Measurements from ENCODE around the gene FYN. TPM values are rescaled to one million over a fixed set of nuclear protein-coding genes. Genes with fewer than 3 reads are reported as not detected.

FYN gene
- total RNA-seq, 1 experiment from 2014 or later: 7.2 TPM

GRCh38 chr6:111795558-111795957 lies 77.7 kb downstream of the FYN start:
- intact Hi-C loops (cut with micrococcal nuclease; ENCODE audit: unreplicated experiment): no loop called here
- no peak for DNase-seq
- ChIA-PET CTCF (no interaction called here), POLR2A (no interaction called here)
- H3K4me3 Mint-ChIP-seq (ENCODE audit: unreplicated experiment): no peak overlapping the region
- BruUV-seq (replicated peaks): no TSS peak
- H3K4me1 Mint-ChIP-seq (ENCODE audit: low read depth, unreplicated experiment): no peaks in the 10 kb centered on the region
- H3K36me3 Mint-ChIP-seq (ENCODE audit: insufficient read depth, unreplicated experiment): no peaks in the 10 kb centered on the region
- peaks cover 4% of the 10 kb centered on the region for H3K27me3 Mint-ChIP-seq (ENCODE audit: insufficient read depth, unreplicated experiment)
- Histone ChIP-seq H3K27me3 (replicated peaks; ENCODE audit: control insufficient read depth, insufficient read depth, low read length) (no peaks in the 10 kb centered on the region), H3K9me3 (no peaks in the 10 kb centered on the region), H3K4me3 (ENCODE audit: low read depth, low read length) (no peak overlapping the region), H3K4me1 (no peaks in the 10 kb centered on the region), H3K36me3 (ENCODE audit: control insufficient read depth, insufficient read depth, low read length) (no peaks in the 10 kb centered on the region)
- no peak overlapping the region for H3K27ac Mint-ChIP-seq (ENCODE audit: unreplicated experiment)
- H3K9me3 Mint-ChIP-seq (ENCODE audit: unreplicated experiment): no peaks in the 10 kb centered on the region
- no peak for TF ChIP-seq CTCF (IDR thresholded peaks at IDR 0.05; ENCODE audit: insufficient read depth in 1 of 2, low read depth in 1 of 2, low read length in 1 of 2, severe bottlenecking in 1 of 2, unreplicated experiment in 1 of 2)

- no peaks in the 10 kb centered on the region for H3K36me3 ChIP-seq (ENCODE audit: control insufficient read depth, insufficient read depth, low read length)
- Mint-ChIP-seq H3K9me3 (ENCODE audit: unreplicated experiment) (no peaks in the 10 kb centered on the region), H3K36me3 (ENCODE audit: insufficient read depth, unreplicated experiment) (no peaks in the 10 kb centered on the region), H3K27me3 (ENCODE audit: insufficient read depth, unreplicated experiment) (no peaks in the 10 kb centered on the region), H3K27ac (ENCODE audit: unreplicated experiment) (no peak overlapping the region), H3K4me3 (ENCODE audit: unreplicated experiment) (no peak overlapping the region), H3K4me1 (ENCODE audit: low read depth, unreplicated experiment) (no peaks in the 10 kb centered on the region)
- no TSS peak for BruUV-seq (replicated peaks)
- no peaks in the 10 kb centered on the region for H3K4me1 ChIP-seq
- ChIA-PET POLR2A (no interaction called here), CTCF (no interaction called here)
- H3K9me3 ChIP-seq: no peaks in the 10 kb centered on the region
- no peak overlapping the region for H3K4me3 ChIP-seq (ENCODE audit: low read depth, low read length)
- DNase-seq: no peak
- H3K27me3 ChIP-seq (replicated peaks; ENCODE audit: control insufficient read depth, insufficient read depth, low read length): no peaks in the 10 kb centered on the region
- intact Hi-C loops (cut with micrococcal nuclease; ENCODE audit: unreplicated experiment): no loop called here
- no peak for TF ChIP-seq CTCF (IDR thresholded peaks at IDR 0.05; ENCODE audit: insufficient read depth in 1 of 2, low read depth in 1 of 2, low read length in 1 of 2, severe bottlenecking in 1 of 2, unreplicated experiment in 1 of 2)
These were observed 78.4 kb downstream of the FYN start for GRCh38 chr6:111794727-111795452.

- H3K27ac Mint-ChIP-seq (ENCODE audit: unreplicated experiment): no peak overlapping the region
- CTCF ChIA-PET: no interaction called here
- H3K36me3 Mint-ChIP-seq (ENCODE audit: insufficient read depth, unreplicated experiment): no peaks in the 10 kb centered on the region
- no peaks in the 10 kb centered on the region for H3K4me1 Mint-ChIP-seq (ENCODE audit: low read depth, unreplicated experiment)
- Histone ChIP-seq H3K9me3 (no peaks in the 10 kb centered on the region), H3K36me3 (ENCODE audit: control insufficient read depth, insufficient read depth, low read length) (no peaks in the 10 kb centered on the region), H3K4me3 (ENCODE audit: low read depth, low read length) (no peak overlapping the region), H3K27me3 (replicated peaks; ENCODE audit: control insufficient read depth, insufficient read depth, low read length) (no peaks in the 10 kb centered on the region), H3K4me1 (no peaks in the 10 kb centered on the region)
- POLR2A ChIA-PET: no interaction called here
- H3K27me3 Mint-ChIP-seq (ENCODE audit: insufficient read depth, unreplicated experiment): no peaks in the 10 kb centered on the region
- intact Hi-C loops (cut with micrococcal nuclease; ENCODE audit: unreplicated experiment): no loop called here
- no peak for TF ChIP-seq CTCF (IDR thresholded peaks at IDR 0.05; ENCODE audit: insufficient read depth in 1 of 2, low read depth in 1 of 2, low read length in 1 of 2, severe bottlenecking in 1 of 2, unreplicated experiment in 1 of 2)
- no peak for DNase-seq
- H3K9me3 Mint-ChIP-seq (ENCODE audit: unreplicated experiment): no peaks in the 10 kb centered on the region
- no peak overlapping the region for H3K4me3 Mint-ChIP-seq (ENCODE audit: unreplicated experiment)
- no TSS peak for BruUV-seq (replicated peaks)
These were observed 79.0 kb downstream of the FYN start for GRCh38 chr6:111794300-111794699.
